Measurements from ENCODE around the gene OPHN1.
"Not testable (repeated sequence)": the region's sequence is repeated elsewhere in the genome, so short reads cannot be mapped to it uniquely, and the experiment has no call there.

The OPHN1 gene

DNA sequence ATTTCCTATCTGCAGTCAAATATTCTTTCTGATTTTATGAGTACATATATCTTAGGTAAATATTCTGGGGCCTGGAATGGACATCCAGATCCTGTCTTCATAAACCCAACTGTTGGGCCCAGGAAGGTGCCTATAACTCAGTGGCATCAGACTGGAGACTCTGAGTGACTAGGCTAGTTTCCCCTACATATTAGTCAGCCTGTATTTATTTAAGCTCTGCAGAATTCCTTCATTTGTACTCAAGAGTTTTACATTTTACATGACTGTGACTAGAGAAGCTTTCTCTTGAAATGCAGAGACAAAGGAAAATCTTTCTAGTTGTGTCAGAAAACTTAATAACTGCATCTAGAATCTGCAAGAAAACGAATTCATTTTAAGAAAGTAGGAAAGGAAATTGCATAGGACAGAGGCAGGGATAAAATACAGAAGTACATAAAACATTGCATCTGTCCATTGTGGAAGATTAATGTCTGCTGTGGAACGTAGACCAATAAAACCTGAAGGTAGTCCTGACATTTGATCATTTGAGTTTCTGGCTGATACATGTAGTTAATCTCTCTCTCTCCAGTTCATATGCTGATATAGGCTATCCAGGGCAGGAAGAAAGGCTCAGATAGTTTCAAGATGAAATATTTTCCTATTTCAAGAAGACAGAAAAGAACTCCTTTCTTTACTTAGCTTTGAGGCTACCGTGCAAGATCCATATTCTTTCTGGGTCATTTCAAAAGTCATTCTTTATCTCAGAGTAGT, 78.2 kb downstream of the OPHN1 start:
- no peak for DNase-seq

DNA sequence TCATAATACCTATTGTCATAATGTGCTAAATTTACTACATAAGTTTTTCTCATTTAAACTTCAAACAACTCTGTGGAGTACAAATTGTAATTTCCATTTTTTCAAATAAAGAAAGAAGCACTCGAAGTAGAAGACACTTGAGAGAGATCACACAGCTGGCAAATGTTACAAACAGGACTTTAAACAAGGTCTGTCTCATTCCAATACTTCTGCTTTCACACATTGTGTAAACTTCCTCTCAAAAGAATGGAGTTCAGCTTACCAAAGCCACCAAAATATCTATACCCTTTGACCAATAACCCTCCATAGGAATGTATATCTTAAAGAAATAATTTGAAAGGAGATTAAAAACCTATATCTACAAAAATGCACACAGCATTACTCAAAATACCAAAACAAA, 88.3 kb downstream of the OPHN1 start:
- DNase-seq = no peak

DNA sequence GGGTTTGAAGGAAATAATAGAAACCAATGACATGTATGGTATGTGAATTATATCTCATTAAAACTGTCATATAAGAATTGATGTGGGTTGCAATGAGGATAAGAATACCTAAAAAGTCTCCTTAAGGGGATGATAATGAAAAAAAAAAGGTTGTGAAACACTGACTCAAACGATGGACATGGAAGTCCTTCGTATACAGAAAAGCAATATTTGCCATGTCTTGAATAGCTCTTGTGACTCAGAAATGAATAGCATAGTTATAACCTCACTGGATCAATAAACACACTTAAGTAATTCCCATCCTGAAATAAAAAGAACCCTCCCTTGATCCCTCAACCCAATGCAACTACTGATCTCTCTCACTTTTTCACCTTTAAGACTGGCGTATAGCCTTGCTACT, 89.7 kb downstream of the OPHN1 start:
- DNase-seq = no peak

DNA sequence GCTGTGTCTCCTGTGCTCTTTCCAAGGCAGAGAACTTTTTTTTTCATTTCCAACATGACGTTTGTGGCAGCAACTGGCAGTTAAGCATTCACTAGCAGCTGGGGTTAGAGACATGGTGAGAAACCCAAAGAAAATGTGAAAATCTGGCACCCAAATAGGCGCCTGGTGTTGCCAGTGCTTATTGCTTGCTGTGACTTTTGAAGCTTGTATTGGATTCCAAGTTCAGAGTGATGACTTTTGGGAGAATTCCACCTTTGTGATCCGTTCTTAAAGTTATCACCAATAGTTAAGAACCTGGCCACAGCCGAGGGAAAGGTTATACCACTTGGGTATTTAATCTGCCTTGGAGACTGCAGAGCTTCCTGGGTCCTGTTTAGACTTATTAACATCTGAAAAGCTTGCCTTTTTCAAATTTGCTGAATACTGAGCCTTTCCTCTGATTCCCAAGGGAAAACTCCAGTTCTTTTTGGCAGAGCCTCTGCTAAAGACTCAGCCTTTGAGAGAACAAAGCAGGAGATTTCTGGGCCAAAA, 101.0 kb downstream of the OPHN1 start:
- no peak for DNase-seq

DNA sequence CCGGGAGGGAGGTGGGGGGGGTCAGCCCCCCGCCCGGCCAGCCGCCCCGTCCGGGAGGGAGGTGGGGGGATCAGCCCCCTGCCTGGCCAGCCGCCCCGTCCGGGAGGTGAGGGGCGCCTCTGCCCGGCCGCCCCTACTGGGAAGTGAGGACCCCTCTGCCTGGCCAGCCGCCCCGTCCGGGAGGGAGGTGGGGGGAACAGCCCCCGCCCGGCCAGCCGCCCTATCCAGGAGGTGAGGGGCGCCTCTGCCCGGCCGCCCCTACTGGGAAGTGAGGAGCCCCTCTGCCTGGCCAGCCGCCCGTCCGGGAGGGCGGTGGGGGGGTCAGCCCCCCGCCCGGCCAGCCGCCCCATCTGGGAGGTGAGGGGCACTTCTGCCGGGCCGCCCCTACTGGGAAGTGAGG, 106.5 kb downstream of the OPHN1 start:
- DNase-seq = not testable (repeated sequence)

DNA sequence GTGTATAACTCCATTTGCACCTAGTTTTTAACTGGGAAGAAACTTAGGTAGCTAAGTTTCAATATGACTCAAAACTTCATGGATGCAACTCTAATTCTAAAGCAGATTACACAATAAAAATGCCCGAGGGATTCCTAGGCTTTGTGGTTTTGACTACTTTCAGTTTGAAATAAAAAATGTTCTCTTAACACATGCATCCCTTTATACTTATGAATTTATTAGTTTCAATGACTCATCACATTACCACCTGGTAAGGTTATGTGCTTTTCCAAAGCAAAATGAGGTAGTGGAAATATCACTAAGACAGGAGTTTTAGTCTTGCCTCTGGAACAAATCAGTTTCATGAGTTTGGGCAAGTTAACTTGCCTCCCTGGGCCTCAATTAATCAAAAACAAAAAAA, 125.5 kb downstream of the OPHN1 start:
- no peak for DNase-seq

DNA sequence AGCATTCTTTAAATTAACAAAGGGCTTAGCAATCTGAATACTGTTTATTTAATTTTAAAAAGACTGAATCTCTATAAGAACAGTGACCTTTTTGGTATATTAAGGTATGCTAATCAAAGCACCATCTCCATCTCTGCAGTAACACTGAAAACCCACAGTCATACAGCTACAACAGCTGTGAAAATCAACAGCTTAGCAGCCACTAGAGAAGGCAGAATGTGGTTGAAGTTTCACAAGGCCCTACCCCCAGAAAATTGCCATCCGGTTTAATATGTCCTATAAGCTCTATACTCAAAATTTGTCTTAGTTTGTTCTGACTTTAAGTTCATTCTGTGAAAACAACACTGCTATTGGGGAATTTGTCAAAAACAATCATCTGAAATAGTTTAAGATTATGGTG, 128.7 kb downstream of the OPHN1 start:
- DNase-seq = no peak

DNA sequence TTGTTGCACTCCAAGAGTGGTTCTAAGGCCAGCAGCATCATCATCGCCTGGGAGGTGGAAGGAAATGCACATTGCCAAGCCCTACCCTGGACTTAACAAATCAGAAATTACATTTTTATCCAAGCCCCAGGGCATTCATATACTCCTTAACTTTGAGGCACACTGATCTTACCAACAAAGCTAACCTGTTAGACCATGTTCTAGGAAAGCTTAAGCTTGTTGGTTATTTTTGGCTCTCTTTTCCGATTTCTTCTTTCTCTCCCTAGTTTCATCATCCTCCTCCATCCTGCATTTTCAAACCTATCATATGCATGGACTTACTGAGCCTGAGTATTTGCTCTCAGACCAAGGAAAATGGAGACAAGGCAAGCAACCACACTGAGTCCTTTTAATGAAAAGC, 133.4 kb downstream of the OPHN1 start:
- DNase-seq = no peak

DNA sequence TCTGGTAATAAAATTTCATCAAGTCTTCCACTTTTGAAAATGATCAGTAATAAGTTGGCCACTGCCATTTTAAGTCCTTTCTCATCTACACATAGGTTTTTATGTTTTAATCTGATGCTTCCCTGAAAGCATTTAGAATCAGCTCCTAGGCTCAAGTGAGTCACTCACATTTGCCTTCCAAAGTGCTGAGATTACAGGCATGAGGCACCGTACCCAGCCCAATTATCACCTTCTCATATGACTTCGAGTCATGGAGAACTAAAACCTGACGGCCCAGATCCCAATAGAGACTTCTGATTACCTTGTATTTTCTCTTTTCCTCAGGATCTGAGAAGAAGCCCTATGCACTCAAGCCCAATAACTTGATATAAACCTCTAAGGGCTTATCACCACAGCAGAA, 140.8 kb downstream of the OPHN1 start:
- no peak for DNase-seq

DNA sequence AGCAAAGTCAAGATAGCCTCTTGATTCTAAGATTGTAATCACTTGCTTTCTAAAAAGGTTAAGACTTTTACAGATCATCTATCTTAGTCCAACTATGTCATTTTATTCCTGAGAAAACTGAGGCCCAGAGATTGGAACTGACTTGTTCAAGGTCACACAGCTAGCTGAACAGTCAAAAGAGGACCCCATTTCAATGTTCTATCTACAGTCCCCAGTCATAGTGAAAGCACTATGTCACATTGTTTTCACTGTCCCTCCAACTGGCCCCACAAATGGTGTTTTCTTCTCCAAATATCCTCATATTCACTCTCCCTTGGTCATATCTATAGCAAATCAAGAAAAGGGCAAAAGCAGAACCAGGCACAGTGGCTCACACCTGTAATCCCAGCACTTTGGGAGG, 145.2 kb downstream of the OPHN1 start:
- DNase-seq = no peak

DNA sequence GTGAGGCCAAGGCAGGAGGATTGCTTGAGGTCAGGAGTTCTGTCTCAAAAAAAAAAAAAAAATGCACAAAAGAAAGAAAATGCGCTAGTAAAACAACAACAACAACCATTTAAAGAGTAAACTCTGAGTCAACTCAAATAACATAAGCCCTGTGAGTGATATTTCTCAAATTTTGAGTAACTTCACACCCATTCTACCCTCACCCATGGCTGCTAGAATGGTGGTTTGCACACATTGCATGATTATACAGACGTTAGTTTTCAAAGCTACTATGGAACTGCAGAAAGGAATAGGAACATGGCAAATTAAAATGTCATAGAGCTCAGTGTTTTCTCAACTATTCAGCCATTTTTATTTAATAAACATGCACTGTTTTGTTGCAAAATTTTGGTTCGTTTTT, 145.9 kb downstream of the OPHN1 start:
- no peak for DNase-seq

DNA sequence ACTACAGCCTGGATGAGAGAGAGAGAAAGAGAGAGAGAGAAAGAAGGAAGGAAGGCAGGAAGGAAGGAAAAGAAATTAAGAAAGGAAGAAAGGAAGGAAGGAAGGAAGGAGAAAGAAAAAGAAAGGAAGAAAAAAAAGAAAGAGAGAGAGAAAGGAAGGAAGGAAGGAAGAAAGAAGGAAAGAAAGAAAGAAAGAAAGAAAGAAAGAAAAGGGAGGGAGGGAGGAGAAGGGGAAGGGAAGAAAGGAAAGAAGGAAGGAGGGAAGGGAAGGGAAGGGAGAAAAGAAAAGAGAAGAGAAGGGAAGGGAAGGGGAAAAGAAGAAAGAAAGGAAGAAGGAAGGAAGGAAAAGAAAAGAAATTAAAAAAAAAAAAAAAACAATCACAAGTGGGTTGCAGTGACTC, 146.3 kb downstream of the OPHN1 start:
- DNase-seq = no peak

DNA sequence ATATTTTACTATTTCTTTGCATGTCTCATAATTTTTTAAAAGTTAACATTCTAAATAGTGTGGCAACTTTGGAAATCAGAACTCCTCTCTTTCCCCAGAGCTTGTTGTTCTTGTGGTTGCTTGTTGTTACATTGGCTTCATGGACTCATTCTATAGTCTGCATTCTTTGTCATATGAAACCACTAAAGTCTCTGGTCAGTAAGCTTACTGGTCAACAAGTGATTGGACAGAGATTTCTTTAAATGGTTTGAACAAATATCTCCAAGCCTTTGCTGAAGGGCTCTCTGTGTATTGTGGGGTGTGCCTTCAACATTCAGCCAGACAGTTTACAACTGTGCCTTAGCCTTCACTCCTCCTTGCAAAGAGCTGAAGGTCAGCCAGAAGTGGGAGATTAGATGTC, 147.2 kb downstream of the OPHN1 start:
- no peak for DNase-seq

DNA sequence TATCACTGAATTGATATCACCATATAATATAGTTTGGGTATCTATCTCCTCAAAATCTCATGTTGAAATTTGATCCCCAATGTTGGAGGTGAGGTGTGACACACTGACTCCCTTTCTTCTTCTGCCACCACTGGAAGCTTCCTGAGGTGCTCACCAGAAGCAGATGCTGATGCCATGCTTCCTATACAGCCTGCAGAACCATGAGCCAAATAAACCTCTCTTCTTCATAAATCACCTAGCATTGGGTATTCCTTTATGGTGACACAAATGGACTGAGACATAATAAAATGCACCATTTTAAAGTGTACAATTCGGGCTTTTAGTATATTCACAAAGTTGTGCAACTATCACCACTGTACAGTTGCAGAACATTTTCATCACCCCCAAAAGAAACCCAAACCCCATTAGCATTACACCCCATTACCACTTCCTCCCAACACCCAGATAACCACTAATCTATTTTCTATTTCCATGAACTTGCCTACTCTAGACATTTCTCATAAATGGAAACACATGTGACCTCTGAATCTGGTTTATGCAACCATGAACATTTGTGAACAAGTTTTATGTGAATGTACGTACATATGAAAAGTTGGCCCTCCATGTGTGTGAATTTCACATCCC, 148.9 kb downstream of the OPHN1 start:
- no peak for DNase-seq

DNA sequence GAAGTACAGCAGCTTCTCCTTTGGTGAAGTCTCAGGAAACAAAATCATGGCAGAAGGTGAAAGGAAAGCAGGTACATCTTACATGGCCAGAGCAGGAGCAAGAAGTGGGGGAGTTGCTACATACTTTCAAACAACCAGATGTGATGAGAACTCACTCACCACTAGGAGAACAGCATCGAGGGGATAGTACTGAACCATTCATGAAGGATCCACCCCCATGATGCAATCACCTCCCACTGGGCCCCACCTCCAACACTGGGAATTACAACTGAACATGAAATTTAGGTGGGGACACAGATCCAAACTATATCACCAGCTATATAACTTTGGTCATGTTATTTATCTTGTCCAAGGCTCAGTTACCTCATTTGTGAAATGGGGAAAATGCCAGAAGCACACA, 159.4 kb downstream of the OPHN1 start:
- DNase-seq = no peak

DNA sequence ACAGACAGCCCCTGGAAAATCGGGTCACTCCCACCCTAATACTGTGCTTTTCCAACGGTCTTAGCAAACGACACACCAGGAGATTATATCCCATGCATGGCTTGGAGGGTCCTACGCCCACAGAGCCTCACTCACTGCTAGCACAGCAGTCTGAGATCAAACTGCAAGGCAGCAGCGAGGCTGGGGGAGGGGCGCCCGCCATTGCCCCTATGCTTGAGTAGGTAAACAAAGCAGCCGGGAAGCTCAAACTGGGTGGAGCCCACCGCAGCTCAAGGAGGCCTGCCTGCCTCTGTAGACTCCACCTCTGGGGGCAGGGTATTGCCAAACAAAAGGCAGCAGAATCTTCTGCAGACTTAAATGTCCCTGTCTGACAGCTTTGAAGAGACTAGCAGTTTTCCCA, 168.5 kb downstream of the OPHN1 start:
- not testable (repeated sequence) for DNase-seq

DNA sequence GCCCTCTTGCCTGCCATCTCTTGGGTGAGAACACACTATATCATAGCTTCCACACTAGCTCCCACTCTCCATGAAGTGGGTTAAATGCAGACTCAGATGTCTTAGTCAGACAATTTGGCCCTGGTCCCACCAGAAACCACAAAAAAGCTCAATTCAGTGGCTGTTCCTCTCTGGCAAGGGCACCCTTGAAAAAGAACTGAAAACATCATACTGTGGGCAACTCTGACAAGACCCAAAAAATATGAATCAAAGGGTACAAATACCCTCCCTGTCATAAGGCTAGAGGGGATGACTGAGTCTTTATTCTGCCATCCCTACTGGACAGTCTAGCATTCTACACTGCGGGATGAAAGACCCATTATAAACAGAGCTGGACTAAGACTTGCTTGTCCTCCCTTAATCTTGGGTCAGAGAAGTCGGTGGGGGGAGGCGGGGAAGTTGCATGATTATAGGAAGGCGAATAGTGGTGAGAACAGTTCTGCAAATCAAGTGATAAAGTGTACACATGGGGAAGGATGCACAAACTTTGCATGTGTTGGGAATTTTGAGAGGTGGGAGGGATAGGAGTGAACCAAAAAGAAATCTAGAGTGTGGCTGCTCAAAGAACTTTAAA, 172.1 kb downstream of the OPHN1 start:
- DNase-seq = no peak

DNA sequence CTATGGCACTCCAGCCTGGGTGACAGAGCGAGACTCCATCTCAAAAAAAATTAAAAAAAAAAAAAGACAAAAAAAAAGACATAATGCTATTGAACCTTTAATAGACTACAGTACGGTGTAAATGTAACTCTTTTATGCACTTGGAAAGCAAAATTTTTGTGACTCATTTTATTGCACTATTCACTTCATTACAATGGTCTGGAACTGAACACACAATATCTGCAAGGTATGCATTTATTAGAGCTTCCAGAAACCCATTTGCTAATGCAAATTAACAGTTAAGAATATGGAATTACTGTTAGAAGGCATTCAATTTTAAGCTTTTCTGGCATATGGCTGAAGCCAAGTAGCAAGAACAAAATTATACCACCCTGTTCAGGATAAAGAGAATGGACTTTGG, 176.3 kb downstream of the OPHN1 start:
- DNase-seq = no peak

DNA sequence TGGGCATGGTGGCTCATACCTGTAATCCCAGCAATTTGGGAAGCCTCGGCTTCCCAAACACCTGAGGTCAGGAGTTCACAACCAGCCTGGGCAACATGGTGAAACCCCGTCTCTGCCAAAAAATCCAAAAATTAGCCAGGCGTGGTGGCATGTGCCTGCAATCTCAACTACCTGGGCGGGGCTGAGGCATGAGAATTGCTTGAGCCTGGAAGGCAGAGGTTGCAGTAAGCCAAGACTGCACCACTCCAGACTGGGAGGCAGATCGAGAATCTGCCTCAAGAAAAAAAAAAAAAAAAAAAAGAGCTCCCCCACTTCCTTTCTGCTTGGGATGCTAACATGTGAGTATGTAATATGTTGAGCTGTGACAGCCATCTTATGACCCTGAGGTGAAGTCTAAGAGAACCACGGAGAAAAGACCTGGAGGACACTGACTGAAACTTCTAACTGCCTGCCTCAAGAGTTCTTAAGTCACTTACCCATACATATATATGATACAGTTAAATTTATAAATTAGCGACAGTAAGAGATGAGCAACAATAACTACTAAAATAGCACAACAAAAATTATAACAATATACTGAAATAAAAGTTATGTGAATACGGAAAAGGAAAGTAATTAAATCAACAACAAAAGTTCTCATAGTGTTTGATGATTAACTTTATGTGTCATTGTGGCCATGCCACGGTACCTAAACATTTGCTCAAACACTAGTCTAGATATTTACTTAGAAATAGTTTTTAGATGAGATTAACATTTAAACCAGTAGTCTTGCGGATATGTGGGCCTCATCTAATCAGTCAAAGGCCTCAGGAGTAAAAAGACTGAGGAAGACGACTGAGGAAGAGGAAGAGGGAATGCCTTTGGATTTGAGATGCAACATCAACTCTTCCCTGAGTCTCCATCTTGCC, 178.3 kb downstream of the OPHN1 start:
- DNase-seq = no peak

DNA sequence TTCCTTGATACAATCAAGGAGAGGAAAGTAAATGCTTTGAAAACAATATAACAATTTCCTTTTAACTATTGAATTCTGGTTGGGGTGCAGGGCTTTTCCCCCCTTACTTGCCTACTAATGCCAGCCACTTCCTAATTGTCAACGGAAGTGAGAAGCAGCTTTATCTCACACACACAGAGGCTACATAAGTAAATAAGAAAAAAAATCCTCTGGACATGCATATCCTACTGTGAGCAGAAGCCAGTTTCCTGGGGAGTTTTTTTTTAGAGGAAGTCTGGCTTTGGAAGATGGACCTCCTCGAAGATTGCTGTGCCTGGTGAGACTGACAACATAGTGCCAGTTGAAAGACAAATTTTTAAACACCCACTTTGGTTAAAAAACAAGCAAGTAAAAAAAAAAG, 180.6 kb downstream of the OPHN1 start:
- DNase-seq = no peak

DNA sequence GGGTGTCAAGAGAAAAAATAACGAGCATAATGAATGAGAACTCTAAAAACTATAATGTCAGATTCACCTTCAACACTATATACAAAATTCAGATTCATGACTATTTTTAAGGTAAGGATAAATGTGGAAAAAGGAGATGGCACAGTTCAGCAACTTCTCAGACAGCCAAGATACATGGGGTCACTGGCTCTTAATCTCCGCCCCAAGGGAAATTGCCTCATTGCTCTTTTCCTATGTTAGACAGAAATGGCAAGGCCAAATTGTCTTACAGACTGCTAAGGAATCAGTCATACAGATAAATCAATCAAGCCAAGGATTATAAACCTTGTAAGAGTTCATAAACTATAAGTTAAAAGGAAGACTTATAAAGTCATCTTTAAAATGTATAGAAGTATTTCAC, 183.4 kb downstream of the OPHN1 start:
- DNase-seq = no peak

DNA sequence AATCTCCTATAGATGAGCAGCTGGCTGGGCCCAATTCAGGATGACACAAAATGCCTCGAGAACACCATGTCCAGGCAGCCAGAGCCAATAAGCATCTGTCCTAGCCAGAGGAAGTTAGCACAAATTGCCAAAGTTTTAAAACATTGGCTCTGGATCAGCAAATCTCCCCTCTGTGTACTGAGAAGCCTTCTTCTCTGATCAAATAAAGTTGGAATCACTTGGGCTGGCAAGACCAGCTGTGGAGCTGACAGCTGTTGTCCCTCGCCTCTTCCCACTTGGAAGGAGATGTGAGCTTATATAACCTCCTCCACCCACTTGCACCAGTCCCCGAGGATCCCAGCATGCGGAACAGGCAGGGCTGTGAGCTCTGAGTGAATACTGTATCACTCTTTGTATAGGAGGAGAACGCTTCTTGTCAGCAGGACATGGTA, 183.9 kb downstream of the OPHN1 start:
- DNase-seq = no peak

DNA sequence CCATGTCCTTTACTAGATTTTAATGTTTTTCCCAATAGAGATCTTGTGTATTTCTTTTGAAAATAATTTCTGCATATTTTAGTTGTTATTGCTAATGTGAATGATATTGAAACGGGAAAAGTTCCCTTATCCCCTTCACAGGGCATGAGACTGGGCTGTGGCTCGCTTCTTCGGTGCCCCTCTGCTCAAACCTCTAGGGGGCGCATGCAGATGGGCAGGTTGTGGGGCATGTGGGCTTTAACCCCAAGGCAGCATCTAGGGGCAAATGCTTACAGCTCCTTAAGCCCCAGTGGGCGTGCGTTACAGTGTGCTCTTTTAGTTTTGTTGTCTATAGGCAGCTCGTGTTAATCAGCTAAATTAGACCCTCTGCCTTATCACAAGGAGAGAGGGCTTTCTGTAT, 194.7 kb downstream of the OPHN1 start:
- no peak for DNase-seq
